H7 (cell line): ENCODE results near the gene SNRPF. TPM values are rescaled to one million over a fixed set of nuclear protein-coding genes. Genes with fewer than 3 reads are reported as not detected.
"Not testable (repeated sequence)": the region's sequence is repeated elsewhere in the genome, so short reads cannot be mapped to it uniquely, and the experiment has no call there.

Source experiments
- DNase-seq: peaks from one replicate; pipeline ENCODE4 v3.0.0; 2012
- H3K27me3 ChIP-seq: 2 replicates; pipeline ENCODE4 v1.6.0; 2011; ENCODE audit warnings: mild to moderate bottlenecking, low read length; ENCODE audit not compliant: control insufficient read depth, insufficient read depth
- H3K36me3 ChIP-seq: replicated peaks from 2 replicates; pipeline ENCODE4 v1.5.1; 2011; ENCODE audit warnings: low read length; ENCODE audit not compliant: control insufficient read depth, insufficient read depth
- H3K4me3 ChIP-seq: 2 replicates; pipeline ENCODE4 v1.5.1; 2011; ENCODE audit warnings: low read depth, mild to moderate bottlenecking, control low read depth, low read length, moderate library complexity; ENCODE audit not compliant: insufficient read depth
- total RNA-seq: library from RNA; depleted of rRNA; stranded (reverse); fragments of >200 nt; shearing (Covaris generic); gene quantifications from 2 replicates; pipeline ENCODE4 v1.2.3, GENCODE V29; 2014

The SNRPF gene
- total RNA-seq, 1 experiment from 2014 or later = 33.8 TPM

- not testable (repeated sequence) for H3K36me3 ChIP-seq, DNase-seq, H3K27me3 ChIP-seq, H3K4me3 ChIP-seq
Observed at GRCh38 chr12:95842426-95842825, 16.3 kb upstream of the SNRPF start.

- Histone ChIP-seq H3K27me3 (no peaks in the 10 kb centered on the region; the same call in 1 of the 2 replicates), H3K36me3 (no peaks in the 10 kb centered on the region), H3K4me3 (no peak overlapping the region)
- DNase-seq = peak; percentile 19
Observed at GRCh38 chr12:95848575-95849388, 10.0 kb upstream of the SNRPF start.

- no peak for DNase-seq
Observed at GRCh38 chr12:95851606-95852005, 7.1 kb upstream of the SNRPF start.

GRCh38 chr12:95852133-95852532 lies 6.6 kb upstream of the SNRPF start:
- Histone ChIP-seq H3K27me3 (no peaks in the 10 kb centered on the region; the same call in 1 of the 2 replicates), H3K36me3 (no peaks in the 10 kb centered on the region), H3K4me3 (no peak overlapping the region)
- DNase-seq = no peak

More at GRCh38 chr12:95851606-95852005, 7.1 kb upstream of the SNRPF start:
- Histone ChIP-seq H3K36me3 (no peaks in the 10 kb centered on the region), H3K27me3 (no peaks in the 10 kb centered on the region), H3K4me3 (no peak overlapping the region)

- peaks cover 13% of the 10 kb centered on the region for H3K36me3 ChIP-seq
- no peak overlapping the region for H3K4me3 ChIP-seq
- DNase-seq = peak; percentile 31
- H3K27me3 ChIP-seq = no peaks in the 10 kb centered on the region; the same call in 1 of the 2 replicates
Observed at GRCh38 chr12:95857156-95857555, 1.6 kb upstream of the SNRPF start.

GRCh38 chr12:95857799-95858198 lies 953 bp upstream of the SNRPF start:
- Histone ChIP-seq H3K27me3 (no peaks in the 10 kb centered on the region; the same call in 1 of the 2 replicates), H3K4me3 (peak overlapping the region; percentile 89), H3K36me3 (peaks cover 15% of the 10 kb centered on the region)
- peak; percentile 26 for DNase-seq

- peak; percentile 21 for DNase-seq
- Histone ChIP-seq H3K4me3 (peak overlapping the region; percentile 89), H3K27me3 (no peaks in the 10 kb centered on the region; the same call in 1 of the 2 replicates), H3K36me3 (peaks cover 19% of the 10 kb centered on the region)
Observed at GRCh38 chr12:95859344-95859816, 628 bp downstream of the SNRPF start.

GRCh38 chr12:95859947-95860850 lies 1.4 kb downstream of the SNRPF start:
- Histone ChIP-seq H3K36me3 (peaks cover 21% of the 10 kb centered on the region), H3K27me3 (no peaks in the 10 kb centered on the region; the same call in 1 of the 2 replicates), H3K4me3 (peak overlapping the region; percentile 89)
- no peak for DNase-seq

GRCh38 chr12:95862038-95862437 lies 3.3 kb downstream of the SNRPF start:
- no peak for DNase-seq
- no peaks in the 10 kb centered on the region; the same call in 1 of the 2 replicates for H3K27me3 ChIP-seq
- peaks cover 21% of the 10 kb centered on the region for H3K36me3 ChIP-seq
- H3K4me3 ChIP-seq = no peak overlapping the region

- no peak overlapping the region for H3K4me3 ChIP-seq
- no peaks in the 10 kb centered on the region for H3K27me3 ChIP-seq
- H3K36me3 ChIP-seq = peaks cover 21% of the 10 kb centered on the region
- no peak for DNase-seq
Observed at GRCh38 chr12:95863337-95863736, 4.6 kb downstream of the SNRPF start.

GRCh38 chr12:95870897-95871296 lies 12.1 kb downstream of the SNRPF start:
- H3K36me3 ChIP-seq = no peaks in the 10 kb centered on the region
- H3K4me3 ChIP-seq = no peak overlapping the region
- H3K27me3 ChIP-seq = no peaks in the 10 kb centered on the region
- no peak for DNase-seq

- peak; percentile 21 for DNase-seq
- Histone ChIP-seq H3K27me3 (no peaks in the 10 kb centered on the region), H3K4me3 (no peak overlapping the region), H3K36me3 (no peaks in the 10 kb centered on the region)
Observed at GRCh38 chr12:95874452-95874851, 15.7 kb downstream of the SNRPF start.

GRCh38 chr12:95877622-95878021 lies 18.9 kb downstream of the SNRPF start:
- Histone ChIP-seq H3K27me3 (no peaks in the 10 kb centered on the region), H3K4me3 (no peak overlapping the region), H3K36me3 (no peaks in the 10 kb centered on the region)
- DNase-seq = no peak

GRCh38 chr12:95880895-95881294 lies 22.1 kb downstream of the SNRPF start:
- Histone ChIP-seq H3K36me3 (no peaks in the 10 kb centered on the region), H3K27me3 (no peaks in the 10 kb centered on the region), H3K4me3 (no peak overlapping the region)
- DNase-seq = no peak
